Spleen (tissue), 7 donors: ENCODE results near the gene SLFNL1.

Source experiments
- POLR2AphosphoS5 ChIP-seq, 3 donors: sonication (generic); formaldehyde crosslinking; IDR thresholded peaks; one replicate each; pipeline ENCODE4 v1.5.1; 2017; ENCODE audit warnings: antibody characterized with exemption in 3 of 3
- TF ChIP-seq, protein P1 (sequence below), 11 experiments: fragments of 200-600 bp in 7 of 11; fragments of 450-650 bp in 4 of 11; sonication (generic) in 4 of 11; IDR thresholded peaks in 8 of 11; conservative IDR thresholded peaks in 3 of 11; 1 replicate in 7 of 11; 2 replicates in 4 of 11; pipeline versions ENCODE4 v1.4.0 to v1.8.0; 2016 to 2021; ENCODE audit warnings: antibody characterized with exemption in 11 of 11, inconsistent platforms in 4 of 11, mild to moderate bottlenecking in 1 of 11
- donor health status: DM: no; HTN: no; CAD: no; lungs with moderate emphysema.
- donor health status: DM: no; HTN: no; CAD: no.
- donor health status: DM: no; HTN: no; CAD: no.

DNA sequence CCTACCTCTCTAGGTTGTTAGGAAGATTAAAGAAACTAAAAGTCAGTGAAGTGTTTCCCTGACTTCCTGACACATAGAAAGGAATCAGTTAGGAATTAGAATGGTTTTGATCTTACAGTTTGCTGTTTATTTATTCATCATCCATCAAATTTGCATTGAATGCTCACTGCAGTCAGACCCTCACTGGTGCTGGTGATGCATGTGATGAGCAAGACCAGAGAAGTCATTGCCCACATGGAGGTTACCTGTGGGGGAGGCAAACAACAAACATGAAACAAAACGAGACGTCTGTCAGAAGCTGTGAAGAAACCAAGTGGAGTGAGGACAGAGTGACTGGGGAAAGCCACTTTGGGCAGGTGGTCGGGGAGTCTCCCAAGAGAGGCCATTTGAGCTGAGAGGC, 35.6 kb downstream of the SLFNL1 start:
- TF ChIP-seq, protein P1, sequence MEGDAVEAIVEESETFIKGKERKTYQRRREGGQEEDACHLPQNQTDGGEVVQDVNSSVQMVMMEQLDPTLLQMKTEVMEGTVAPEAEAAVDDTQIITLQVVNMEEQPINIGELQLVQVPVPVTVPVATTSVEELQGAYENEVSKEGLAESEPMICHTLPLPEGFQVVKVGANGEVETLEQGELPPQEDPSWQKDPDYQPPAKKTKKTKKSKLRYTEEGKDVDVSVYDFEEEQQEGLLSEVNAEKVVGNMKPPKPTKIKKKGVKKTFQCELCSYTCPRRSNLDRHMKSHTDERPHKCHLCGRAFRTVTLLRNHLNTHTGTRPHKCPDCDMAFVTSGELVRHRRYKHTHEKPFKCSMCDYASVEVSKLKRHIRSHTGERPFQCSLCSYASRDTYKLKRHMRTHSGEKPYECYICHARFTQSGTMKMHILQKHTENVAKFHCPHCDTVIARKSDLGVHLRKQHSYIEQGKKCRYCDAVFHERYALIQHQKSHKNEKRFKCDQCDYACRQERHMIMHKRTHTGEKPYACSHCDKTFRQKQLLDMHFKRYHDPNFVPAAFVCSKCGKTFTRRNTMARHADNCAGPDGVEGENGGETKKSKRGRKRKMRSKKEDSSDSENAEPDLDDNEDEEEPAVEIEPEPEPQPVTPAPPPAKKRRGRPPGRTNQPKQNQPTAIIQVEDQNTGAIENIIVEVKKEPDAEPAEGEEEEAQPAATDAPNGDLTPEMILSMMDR (IDR thresholded peaks at IDR 0.05 in 8 of 11, conservative IDR thresholded peaks at IDR 0.05 in 3 of 11), result no peak
- TF ChIP-seq POLR2AphosphoS5 (IDR thresholded peaks at IDR 0.05), result no peak
